K562 (cell line): Measurements from ENCODE around the gene RNF112. TPM values are rescaled to one million over a fixed set of nuclear protein-coding genes. Genes with fewer than 3 reads are reported as not detected.

Source experiments
- ATAC-seq: fragments of 200-7000 bp; cut with Tn5 transposase; 3 replicates; pipeline ENCODE4 v1.9.1; 2020; ENCODE audit warnings: moderate library complexity
- BruUV-seq: library from RNA; stranded (reverse); fragments of 400-500 nt; replicated peaks from 2 replicates; lab custom pipeline; 2021; lab: Mats Ljungman, UMichigan
- CTCF ChIA-PET: fragments of 300-600 bp; formaldehyde crosslinking; extraction: SDS; loops from one replicate; lab custom pipeline; 2021; ENCODE audit warnings: low intra/inter-chr PET ratio; lab: Yijun Ruan, JAX
- POLR2A ChIA-PET: fragments of 300-600, 350-650 bp; sonication (Branson Sonifier 250); formaldehyde crosslinking; extraction: SDS; loops from one replicate; lab custom pipeline; 2021; ENCODE audit warnings: antibody characterized with exemption, inconsistent platforms; lab: Yijun Ruan, JAX
- DNase-seq, 4 experiments: peaks; one replicate each; pipeline versions ENCODE4 v3.0.0 to v3.0.0-alpha.2; 2011 to 2018; ENCODE audit warnings: low spot score in 3 of 4, mixed read lengths in 3 of 4; ENCODE audit errors: extremely low read depth in 1 of 4
- FAIRE-seq: peaks from 2 replicates; lab custom pipeline; 2011; peaks lifted over from hg19 to GRCh38; lab: Jason Lieb, UNC
- H2AFZ ChIP-seq: 2 replicates; pipeline ENCODE4 v1.6.0; 2011; ENCODE audit warnings: low read depth, low read length, control low read depth, inconsistent platforms
- H3K27ac ChIP-seq: fragments of 200-600 bp; 3 replicates; pipeline ENCODE4 v1.8.0; 2011; ENCODE audit warnings: low read depth, mild to moderate bottlenecking, control low read depth, inconsistent platforms, low read length, moderate library complexity, mixed read lengths; ENCODE audit errors: extremely low read depth
- H3K27me3 ChIP-seq, 2 experiments: fragments of 300-600 bp in 1 of 2; 2 replicates in 1 of 2; 3 replicates in 1 of 2; pipeline versions ENCODE4 v1.6.0 to v1.8.0; 2011; ENCODE audit warnings: inconsistent platforms in 2 of 2, low read length in 2 of 2, mild to moderate bottlenecking in 1 of 2, mixed read lengths in 1 of 2, moderate library complexity in 1 of 2; ENCODE audit not compliant: control insufficient read depth in 2 of 2, insufficient read depth in 2 of 2
- H3K36me3 ChIP-seq: fragments of 300-600 bp; 3 replicates; pipeline ENCODE4 v1.8.0; 2011; ENCODE audit warnings: mild to moderate bottlenecking, low read length, inconsistent platforms; ENCODE audit not compliant: control insufficient read depth, insufficient read depth
- H3K4me1 ChIP-seq, 2 experiments: fragments of 200-600 bp in 1 of 2; replicated peaks in 1 of 2; 2 replicates in 1 of 2; 3 replicates in 1 of 2; pipeline versions ENCODE4 v1.5.1 to v1.8.0; 2011; ENCODE audit warnings: inconsistent platforms in 2 of 2, low read length in 2 of 2, mild to moderate bottlenecking in 1 of 2, mixed read lengths in 1 of 2, moderate library complexity in 1 of 2; ENCODE audit not compliant: control insufficient read depth in 2 of 2, insufficient read depth in 2 of 2
- H3K4me2 ChIP-seq: 2 replicates; pipeline ENCODE4 v1.6.1; 2011; ENCODE audit warnings: low read length, control low read depth, inconsistent platforms, mixed read lengths; ENCODE audit not compliant: insufficient read depth
- H3K4me3 ChIP-seq: fragments of 200-600 bp; sonication (generic), shearing (Covaris generic); 2 replicates; pipeline ENCODE4 v1.5.1; 2016; ENCODE audit warnings: control low read depth, inconsistent platforms
- H3K79me2 ChIP-seq: fragments of 200-600 bp; 3 replicates; pipeline ENCODE4 v1.8.0; 2011; ENCODE audit warnings: low read length, inconsistent platforms; ENCODE audit not compliant: control insufficient read depth, insufficient read depth
- H3K9ac ChIP-seq, 2 experiments: 2 replicates each; pipeline versions ENCODE4 v1.6.0 to v1.6.1; 2011; ENCODE audit warnings: low read depth in 2 of 2, low read length in 2 of 2, control low read depth in 1 of 2, inconsistent platforms in 1 of 2, mild to moderate bottlenecking in 1 of 2, mixed read lengths in 1 of 2; ENCODE audit not compliant: insufficient read depth in 1 of 2
- H3K9me1 ChIP-seq: one replicate; pipeline ENCODE4 v1.6.0; 2011; ENCODE audit warnings: inconsistent platforms, mild to moderate bottlenecking, low read length, moderate library complexity; ENCODE audit not compliant: control insufficient read depth, insufficient read depth
- H3K9me3 ChIP-seq: replicated peaks from 2 replicates; pipeline ENCODE4 v1.5.1; 2011; ENCODE audit warnings: low read depth, low read length, inconsistent platforms; ENCODE audit not compliant: control insufficient read depth, insufficient read depth
- H4K20me1 ChIP-seq: replicated peaks from 2 replicates; pipeline ENCODE4 v1.6.1; 2011; ENCODE audit warnings: low read length, inconsistent platforms, mixed read lengths; ENCODE audit not compliant: control insufficient read depth, insufficient read depth
- ERF ChIP-seq: fragments of 450-650 bp; formaldehyde crosslinking; IDR thresholded peaks from 2 replicates; pipeline ENCODE4 v1.4.0; 2020; ENCODE audit warnings: mild to moderate bottlenecking, mixed read lengths
- FOXP1 ChIP-seq: sonication (generic); formaldehyde crosslinking; IDR thresholded peaks from 2 replicates; pipeline ENCODE4 v1.8.0; 2022; ENCODE audit warnings: mild to moderate bottlenecking, missing genetic modification reagents
- GTF2A2 ChIP-seq: IDR thresholded peaks from 2 replicates; pipeline ENCODE4 v1.6.1; 2016; ENCODE audit warnings: mild to moderate bottlenecking, missing genetic modification characterization, missing compliant biosample characterization
- MEF2A ChIP-seq: IDR thresholded peaks from 2 replicates; pipeline ENCODE4 v1.6.1; 2011; ENCODE audit warnings: low read depth, mild to moderate bottlenecking, low read length, moderate library complexity; ENCODE audit not compliant: control insufficient read depth
- MTF1 ChIP-seq: fragments of 250-450 bp; sonication (Bioruptor Pico); IDR thresholded peaks from 2 replicates; pipeline ENCODE4 v1.9.0; 2021; ENCODE audit warnings: moderate library complexity, mild to moderate bottlenecking, inconsistent platforms, borderline replicate concordance
- NR0B1 ChIP-seq: fragments of 450-650 bp; IDR thresholded peaks from one replicate; pipeline ENCODE4 v1.6.1; 2018; ENCODE audit warnings: mild to moderate bottlenecking, moderate library complexity; ENCODE audit not compliant: partially characterized antibody
- NR1H2 ChIP-seq: sonication (generic); formaldehyde crosslinking; IDR thresholded peaks from 2 replicates; pipeline ENCODE4 v1.4.0; 2020; ENCODE audit warnings: mild to moderate bottlenecking, missing genetic modification reagents
- SMAD3 ChIP-seq: fragments of 450-650 bp; formaldehyde crosslinking; conservative IDR thresholded peaks from 2 replicates; pipeline ENCODE4 v1.4.0; 2020; ENCODE audit warnings: mild to moderate bottlenecking
- TGIF2 ChIP-seq: sonication (generic); formaldehyde crosslinking; IDR thresholded peaks from 2 replicates; pipeline ENCODE4 v1.8.1; 2022; ENCODE audit warnings: mild to moderate bottlenecking, missing genetic modification reagents, moderate library complexity
- USF1 ChIP-seq: sonication (generic); formaldehyde crosslinking; IDR thresholded peaks from 2 replicates; pipeline ENCODE4 v1.9.0; 2022; ENCODE audit warnings: mild to moderate bottlenecking, missing genetic modification reagents
- WHSC1 ChIP-seq: IDR thresholded peaks from one replicate; pipeline ENCODE4 v1.6.1; 2012; ENCODE audit warnings: low read length, control low read depth, inconsistent platforms
- ZBTB12 ChIP-seq: fragments of 250-450 bp; sonication (Bioruptor Pico); IDR thresholded peaks from 2 replicates; pipeline ENCODE4 v1.4.0; 2020
- ZNF695 ChIP-seq: fragments of 450-650 bp; formaldehyde crosslinking; IDR thresholded peaks from 2 replicates; pipeline ENCODE4 v1.4.0; 2020; ENCODE audit warnings: mild to moderate bottlenecking, moderate library complexity
- ZNF707 ChIP-seq: fragments of 250-450 bp; sonication (Bioruptor Pico); conservative IDR thresholded peaks from 2 replicates; pipeline ENCODE4 v1.8.0; 2022; ENCODE audit warnings: inconsistent platforms, mild to moderate bottlenecking, moderate library complexity
- WGBS: fragments of 100-300 bp; shearing (Covaris generic); methylation state at CpG from one replicate; pipeline ENCODE4 v1.1.6; 2016; ENCODE audit warnings: low coverage, mixed read lengths; ENCODE audit not compliant: insufficient coverage; ENCODE audit errors: missing lambda C conversion rate; 5-methylcytosine and 5-hydroxymethylcytosine counted together
- in situ Hi-C: fragments of 300-500 bp; cut with MboI; formaldehyde crosslinking; loops from 4 replicates; pipeline ENCODE4 v1.15.0; 2018; ENCODE audit warnings: inconsistent platforms, mixed read lengths
- intact Hi-C: fragments of 100-400 bp; cut with micrococcal nuclease; formaldehyde crosslinking; loops from 2 replicates; pipeline ENCODE4 v1.14.2; 2022
- polyA plus RNA-seq, 8 experiments: library from polyadenylated mRNA; depleted of rRNA in 4 of 8; stranded (reverse) in 5 of 8; unstranded in 3 of 8; fragments of >200 nt; fragmentation: Nextera tagmentation in 2 of 8; fragmentation: Illumina TruSeq in 1 of 8; extraction: Ambion mirVana in 2 of 8; extraction: Trizol in 1 of 8; gene quantifications; 2 replicates each; pipeline versions ENCODE4 v1.2.1 to v1.2.3, GENCODE V29; 2011 to 2014; ENCODE audit warnings: inconsistent platforms in 1 of 8, missing spikeins in 1 of 8
- total RNA-seq, 7 experiments: library from RNA; depleted of rRNA in 6 of 7; stranded (reverse); fragments of >200 nt in 6 of 7; fragmentation: Illumina TruSeq in 2 of 7; extraction: Trizol in 2 of 7; gene quantifications; 2 replicates each; pipeline versions ENCODE4 v1.2.1 to v1.2.3, GENCODE V29; 2011 to 2021; ENCODE audit warnings: low replicate concordance in 1 of 7

The RNF112 gene
- total and polyA plus RNA-seq, 9 of the 15 experiments (the other 6 are each of a cell fraction or from before 2014, with no cell fraction given), result 0.05 TPM; not detected in 8

GRCh38 chr17:19383681-19384470, 27.2 kb upstream of the RNF112 start:
- 83% methylated on average over 5 of the region's 6 CpGs for WGBS
- Histone ChIP-seq H2AFZ (no peak overlapping the region), H4K20me1 (no peaks in the 10 kb centered on the region), H3K4me3 (no peak overlapping the region), H3K79me2 (peaks cover 6% of the 10 kb centered on the region; the same call in 2 of the 3 replicates), H3K9me1 (no peaks in the 10 kb centered on the region), H3K4me2 (no peak overlapping the region), H3K9me3 (no peaks in the 10 kb centered on the region), H3K27me3 (no peaks in the 10 kb centered on the region), H3K4me1 (peaks cover 3 to 32% of the 10 kb centered on the region in 2 experiments; a peak in 4 of 5 replicates), H3K9ac (no peak overlapping the region; a peak in 1 of 4 replicates), H3K27ac (no peak overlapping the region; the same call in 2 of the 3 replicates), H3K36me3 (peaks cover 21% of the 10 kb centered on the region; the same call in 2 of the 3 replicates)
- POLR2A ChIA-PET, result no interaction called here
- in situ Hi-C loops, result no loop called here
- no TSS peak for BruUV-seq
- DNase-seq, result no peak
- CTCF ChIA-PET, result no interaction called here
- no peak for FAIRE-seq
- ATAC-seq, result no peak
- intact Hi-C loops, result no loop called here
- TF ChIP-seq SMAD3 (CRISPR knock-in tag) (no peak), TGIF2 (no peak), FOXP1 (CRISPR knock-in tag) (no peak), ZBTB12 (CRISPR knock-in tag) (no peak), GTF2A2 (no peak), ZNF695 (CRISPR knock-in tag) (no peak), ZNF707 (CRISPR knock-in tag) (no peak), MTF1 (no peak), MEF2A (no peak), ERF (CRISPR knock-in tag) (no peak), WHSC1 (no peak), USF1 (CRISPR knock-in tag) (no peak), NR1H2 (CRISPR knock-in tag) (no peak), NR0B1 (no peak)
